Body of pancreas (tissue), 4 donors: ENCODE data around the gene ITGAV. TPM values are rescaled to one million over a fixed set of nuclear protein-coding genes. Genes with fewer than 3 reads are reported as not detected.

ENCODE experiments used
- ATAC-seq: fragments of 150-250 bp; one replicate; pipeline ENCODE4 v1.9.1; 2016
- DNase-seq, 4 donors: peaks; one replicate each; pipeline ENCODE4 v3.0.0-alpha.2; 2019
- H3K27ac ChIP-seq, 4 donors: fragments of 200-600 bp; sonication (generic); 1 replicate in 3 of 4; 2 replicates in 1 of 4; pipeline versions ENCODE4 v1.5.1 to v1.6.1; 2016 to 2019; ENCODE audit warnings: mild to moderate bottlenecking in 1 of 4, mixed read lengths in 1 of 4, moderate library complexity in 1 of 4
- H3K27me3 ChIP-seq, 2 donors: fragments of 200-600 bp; sonication (generic); one replicate each; pipeline ENCODE4 v1.6.0; 2016; ENCODE audit warnings: mild to moderate bottlenecking in 1 of 2
- H3K36me3 ChIP-seq, 2 donors: fragments of 200-600 bp; sonication (generic); replicated peaks in 1 of 2; 2 replicates each; pipeline ENCODE4 v1.5.1; 2016; ENCODE audit warnings: low read depth in 2 of 2; ENCODE audit not compliant: insufficient read depth in 1 of 2
- H3K4me1 ChIP-seq: fragments of 200-600 bp; sonication (generic); one replicate; pipeline ENCODE4 v1.6.0; 2016
- H3K4me3 ChIP-seq, 2 donors: fragments of 200-600 bp; sonication (generic); 1 replicate in 1 of 2; 2 replicates in 1 of 2; pipeline ENCODE4 v1.5.1; 2016 to 2019
- H3K9me3 ChIP-seq, 3 donors: fragments of 200-600 bp; sonication (generic); 1 replicate in 2 of 3; 2 replicates in 1 of 3; pipeline ENCODE4 v1.5.1; 2016
- POLR2A ChIP-seq, 3 donors: fragments of 450-650 bp; IDR thresholded peaks; one replicate each; pipeline ENCODE4 v1.6.1; 2016; ENCODE audit warnings: antibody characterized with exemption in 3 of 3, mild to moderate bottlenecking in 2 of 3
- WGBS, 2 donors: methylation state at CpG; one replicate each; pipeline ENCODE4 v1.1.5; 2017; 5-methylcytosine and 5-hydroxymethylcytosine counted together
- intact Hi-C: fragments of 100-400 bp; cut with DNase I; formaldehyde crosslinking; loops from one replicate; pipeline ENCODE4 v1.15.1; 2023
- total RNA-seq, 2 donors: library from RNA; depleted of rRNA; stranded (reverse); fragments of >200 nt; gene quantifications; one replicate each; pipeline ENCODE4 v1.1.0, GENCODE V29; 2016
- TF ChIP-seq, protein P1 (sequence below), 7 experiments: fragments of 450-650 bp in 4 of 7; fragments of 200-600 bp in 3 of 7; sonication (generic) in 3 of 7; IDR thresholded peaks; one replicate each; pipeline ENCODE4 v1.5.1; 2016 to 2019; ENCODE audit warnings: antibody characterized with exemption in 7 of 7

The ITGAV gene
- total RNA-seq, 2 donors from 2014 or later = 48.0 to 72.8 TPM

- no peak for DNase-seq
- TF ChIP-seq, protein P1, sequence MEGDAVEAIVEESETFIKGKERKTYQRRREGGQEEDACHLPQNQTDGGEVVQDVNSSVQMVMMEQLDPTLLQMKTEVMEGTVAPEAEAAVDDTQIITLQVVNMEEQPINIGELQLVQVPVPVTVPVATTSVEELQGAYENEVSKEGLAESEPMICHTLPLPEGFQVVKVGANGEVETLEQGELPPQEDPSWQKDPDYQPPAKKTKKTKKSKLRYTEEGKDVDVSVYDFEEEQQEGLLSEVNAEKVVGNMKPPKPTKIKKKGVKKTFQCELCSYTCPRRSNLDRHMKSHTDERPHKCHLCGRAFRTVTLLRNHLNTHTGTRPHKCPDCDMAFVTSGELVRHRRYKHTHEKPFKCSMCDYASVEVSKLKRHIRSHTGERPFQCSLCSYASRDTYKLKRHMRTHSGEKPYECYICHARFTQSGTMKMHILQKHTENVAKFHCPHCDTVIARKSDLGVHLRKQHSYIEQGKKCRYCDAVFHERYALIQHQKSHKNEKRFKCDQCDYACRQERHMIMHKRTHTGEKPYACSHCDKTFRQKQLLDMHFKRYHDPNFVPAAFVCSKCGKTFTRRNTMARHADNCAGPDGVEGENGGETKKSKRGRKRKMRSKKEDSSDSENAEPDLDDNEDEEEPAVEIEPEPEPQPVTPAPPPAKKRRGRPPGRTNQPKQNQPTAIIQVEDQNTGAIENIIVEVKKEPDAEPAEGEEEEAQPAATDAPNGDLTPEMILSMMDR (IDR thresholded peaks at IDR 0.05) = no peak
- intact Hi-C loops = no loop called here
- H3K4me1 ChIP-seq = peaks cover 5% of the 10 kb centered on the region
- no peak for ATAC-seq
- whole genome bisulfite sequencing, 2 donors = 84 to 97% methylated on average over 1 of the region's 1 CpG
- H3K9me3 ChIP-seq = no peaks in the 10 kb centered on the region
- H3K36me3 ChIP-seq = no peaks in the 10 kb centered on the region
- no peak overlapping the region for H3K27ac ChIP-seq
- H3K4me3 ChIP-seq = no peak overlapping the region
- H3K27me3 ChIP-seq = no peaks in the 10 kb centered on the region
Measured at GRCh38 chr2:186697536-186697935, 107.7 kb downstream of the ITGAV start.

GRCh38 chr2:186699742-186700141 is 109.9 kb downstream of the ITGAV start:
- H3K27me3 ChIP-seq = no peaks in the 10 kb centered on the region
- H3K4me1 ChIP-seq = no peaks in the 10 kb centered on the region
- no peak for DNase-seq
- H3K27ac ChIP-seq = no peak overlapping the region
- TF ChIP-seq, protein P1 (IDR thresholded peaks at IDR 0.05) = no peak
- no peak for TF ChIP-seq POLR2A (IDR thresholded peaks at IDR 0.05)
- no peaks in the 10 kb centered on the region for H3K9me3 ChIP-seq
- intact Hi-C loops = no loop called here
- no peak for ATAC-seq
- no peak overlapping the region for H3K4me3 ChIP-seq
- H3K36me3 ChIP-seq = no peaks in the 10 kb centered on the region

- WGBS, 2 donors = 83 to 89% methylated on average over 2 of the region's 2 CpGs
Measured at GRCh38 chr2:186702006-186702405, 112.2 kb downstream of the ITGAV start.

GRCh38 chr2:186702501-186702900 is 112.6 kb downstream of the ITGAV start:
- DNase-seq (no peak), ATAC-seq (no peak)
- no peaks in the 10 kb centered on the region for H3K36me3 ChIP-seq
- intact Hi-C loops = no loop called here
- H3K9me3 ChIP-seq = no peaks in the 10 kb centered on the region
- H3K27ac ChIP-seq = no peak overlapping the region
- WGBS, 2 donors = 64 to 87% methylated on average over 2 of the region's 2 CpGs
- H3K4me1 ChIP-seq = no peaks in the 10 kb centered on the region
- H3K27me3 ChIP-seq = no peaks in the 10 kb centered on the region
- no peak for TF ChIP-seq POLR2A (IDR thresholded peaks at IDR 0.05)
- TF ChIP-seq, protein P1 (IDR thresholded peaks at IDR 0.05) = no peak
- H3K4me3 ChIP-seq = no peak overlapping the region

More at GRCh38 chr2:186702006-186702405, 112.2 kb downstream of the ITGAV start:
- no peak for ATAC-seq
- Histone ChIP-seq H3K9me3 (no peaks in the 10 kb centered on the region), H3K27ac (no peak overlapping the region), H3K36me3 (no peaks in the 10 kb centered on the region), H3K27me3 (no peaks in the 10 kb centered on the region), H3K4me1 (no peaks in the 10 kb centered on the region), H3K4me3 (no peak overlapping the region)
- intact Hi-C loops = no loop called here
- no peak for TF ChIP-seq POLR2A (IDR thresholded peaks at IDR 0.05)
- TF ChIP-seq, protein P1 (IDR thresholded peaks at IDR 0.05) = no peak
- no peak for DNase-seq

DNA sequence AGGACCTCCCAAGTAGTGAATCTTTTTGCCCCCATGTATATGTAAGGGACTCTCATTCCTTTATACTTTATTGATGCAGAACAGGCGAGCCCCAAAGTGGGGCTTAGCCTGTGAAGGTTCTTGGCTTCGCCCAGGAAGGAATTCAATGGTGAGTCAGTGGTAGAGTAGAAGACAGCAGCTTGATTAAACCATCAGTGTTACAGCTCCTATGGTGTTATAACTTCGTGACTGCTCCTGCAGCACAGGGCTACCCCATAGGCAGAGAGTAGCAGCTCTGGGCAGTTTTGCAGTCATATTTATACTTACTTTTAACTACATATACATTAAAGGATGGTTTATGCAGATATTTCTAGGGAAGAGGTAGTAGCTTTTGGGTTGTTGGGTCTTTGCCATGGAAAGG is 115.0 kb downstream of the ITGAV start:
- DNase-seq = no peak
- no peak for ATAC-seq
- Histone ChIP-seq H3K9me3 (no peaks in the 10 kb centered on the region), H3K4me3 (no peak overlapping the region), H3K27ac (no peak overlapping the region), H3K4me1 (no peaks in the 10 kb centered on the region), H3K27me3 (no peaks in the 10 kb centered on the region), H3K36me3 (no peaks in the 10 kb centered on the region)
- TF ChIP-seq, protein P1 (IDR thresholded peaks at IDR 0.05) = no peak
- no peak for TF ChIP-seq POLR2A (IDR thresholded peaks at IDR 0.05)
- intact Hi-C loops = no loop called here
- WGBS, 2 donors = 68 to 77% methylated on average over 3 of the region's 3 CpGs
